Lung (tissue), 12 donors: ENCODE data around the gene NOS1AP. TPM values are rescaled to one million over a fixed set of nuclear protein-coding genes. Genes with fewer than 3 reads are reported as not detected.

ENCODE experiments used
- ATAC-seq: fragments of 200-7000 bp; cut with Tn5 transposase; one replicate; pipeline ENCODE4 v1.9.1; 2020; ENCODE audit warnings: moderate number of reproducible peaks; ENCODE audit not compliant: insufficient read depth, low FRiP score
- DNase-seq, 3 donors: peaks; one replicate each; pipeline ENCODE4 v3.0.0-alpha.2; 2013 to 2017
- H3K27ac ChIP-seq, 2 donors: one replicate each; pipeline ENCODE4 v1.5.1; 2013; ENCODE audit warnings: mild to moderate bottlenecking in 2 of 2, moderate library complexity in 2 of 2, control low read depth in 1 of 2, inconsistent platforms in 1 of 2, low read depth in 1 of 2, low read length in 1 of 2
- H3K27me3 ChIP-seq, 3 donors: one replicate each; pipeline ENCODE4 v1.5.1; 2013; ENCODE audit warnings: low read length in 2 of 3; ENCODE audit not compliant: control insufficient read depth in 3 of 3, insufficient read depth in 3 of 3
- H3K36me3 ChIP-seq, 4 donors: one replicate each; pipeline ENCODE4 v1.5.1; 2013; ENCODE audit warnings: low read length in 4 of 4, mild to moderate bottlenecking in 1 of 4, moderate library complexity in 1 of 4; ENCODE audit not compliant: control insufficient read depth in 4 of 4, insufficient read depth in 4 of 4
- H3K4me1 ChIP-seq, 5 donors: one replicate each; pipeline ENCODE4 v1.5.1; 2013; ENCODE audit warnings: low read length in 5 of 5, mild to moderate bottlenecking in 2 of 5, moderate library complexity in 1 of 5; ENCODE audit not compliant: control insufficient read depth in 5 of 5, insufficient read depth in 5 of 5
- H3K4me3 ChIP-seq: one replicate; pipeline ENCODE4 v1.5.1; 2013; ENCODE audit warnings: mild to moderate bottlenecking, control low read depth, moderate library complexity
- H3K9ac ChIP-seq, 2 donors: one replicate each; pipeline ENCODE4 v1.5.1; 2013; ENCODE audit warnings: low read length in 2 of 2, control low read depth in 1 of 2; ENCODE audit not compliant: insufficient read depth in 1 of 2
- H3K9me3 ChIP-seq, 4 donors: one replicate each; pipeline ENCODE4 v1.5.1; 2013; ENCODE audit warnings: low read length in 3 of 4, mild to moderate bottlenecking in 1 of 4, moderate library complexity in 1 of 4; ENCODE audit not compliant: control insufficient read depth in 4 of 4, insufficient read depth in 3 of 4
- WGBS, 2 donors: extraction: QIAGEN DNeasy Blood & Tissue Kit; methylation state at CpG; one replicate each; pipeline ENCODE4 v1.1.7; 2013; 5-methylcytosine and 5-hydroxymethylcytosine counted together
- polyA plus RNA-seq, 2 donors: library from polyadenylated mRNA; stranded (reverse); fragments of 200-250 nt; gene quantifications; one replicate each; pipeline ENCODE4 v1.2.1, GENCODE V29; 2013
- total RNA-seq, 2 donors: library from RNA; depleted of rRNA in 1 of 2; stranded (reverse); fragments of >200 nt in 1 of 2; gene quantifications; one replicate each; pipeline ENCODE4 v1.2.1, GENCODE V29; 2014 to 2021
- TF ChIP-seq, protein P1 (sequence below): IDR thresholded peaks from 2 replicates; pipeline ENCODE4 v1.5.1; 2012; ENCODE audit warnings: mild to moderate bottlenecking; ENCODE audit errors: control extremely low read depth, extremely low read depth
- donor health status: control.
- donor health status: control.
- donor health status: Bipolar disorder and iron deficiency.
- donor health status: healthy.
- donor health status: DM: yes; HTN: yes; CAD: no.

The NOS1AP gene
- total and polyA plus RNA-seq, 4 donors, result 0.57 to 5.0 (median 1.2) TPM

DNA sequence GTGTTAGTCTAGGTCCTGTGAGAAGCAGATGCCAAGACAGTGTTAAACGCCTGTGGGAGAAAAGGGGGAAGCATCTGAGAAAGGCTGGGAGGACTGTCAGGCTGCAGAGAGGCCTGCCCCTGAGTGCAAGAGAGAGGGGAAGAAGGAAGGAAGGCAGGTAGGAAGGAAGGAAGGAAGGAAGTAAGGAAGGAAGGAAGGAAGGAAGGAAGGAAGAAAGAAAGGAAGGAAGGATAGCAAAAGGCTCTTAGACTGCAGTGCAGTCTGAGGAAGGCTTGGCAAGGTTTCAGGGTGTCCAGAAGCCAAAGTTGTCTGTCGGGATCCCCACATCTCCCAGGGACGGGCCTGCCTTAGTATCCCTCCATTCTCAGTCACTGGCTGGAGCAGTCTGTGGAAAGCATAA, 224.5 kb downstream of the NOS1AP start:
- Histone ChIP-seq H3K4me3 (no peak overlapping the region), H3K9ac (no peak overlapping the region), H3K9me3 (no peaks in the 10 kb centered on the region), H3K4me1 (peaks cover 0 to 7% (median 0%) of the 10 kb centered on the region in 5 donors), H3K36me3 (no peaks in the 10 kb centered on the region), H3K27me3 (no peaks in the 10 kb centered on the region), H3K27ac (no peak overlapping the region)
- 80 to 82% methylated on average over 3 of the region's 3 CpGs for WGBS, 2 donors
- TF ChIP-seq, protein P1, sequence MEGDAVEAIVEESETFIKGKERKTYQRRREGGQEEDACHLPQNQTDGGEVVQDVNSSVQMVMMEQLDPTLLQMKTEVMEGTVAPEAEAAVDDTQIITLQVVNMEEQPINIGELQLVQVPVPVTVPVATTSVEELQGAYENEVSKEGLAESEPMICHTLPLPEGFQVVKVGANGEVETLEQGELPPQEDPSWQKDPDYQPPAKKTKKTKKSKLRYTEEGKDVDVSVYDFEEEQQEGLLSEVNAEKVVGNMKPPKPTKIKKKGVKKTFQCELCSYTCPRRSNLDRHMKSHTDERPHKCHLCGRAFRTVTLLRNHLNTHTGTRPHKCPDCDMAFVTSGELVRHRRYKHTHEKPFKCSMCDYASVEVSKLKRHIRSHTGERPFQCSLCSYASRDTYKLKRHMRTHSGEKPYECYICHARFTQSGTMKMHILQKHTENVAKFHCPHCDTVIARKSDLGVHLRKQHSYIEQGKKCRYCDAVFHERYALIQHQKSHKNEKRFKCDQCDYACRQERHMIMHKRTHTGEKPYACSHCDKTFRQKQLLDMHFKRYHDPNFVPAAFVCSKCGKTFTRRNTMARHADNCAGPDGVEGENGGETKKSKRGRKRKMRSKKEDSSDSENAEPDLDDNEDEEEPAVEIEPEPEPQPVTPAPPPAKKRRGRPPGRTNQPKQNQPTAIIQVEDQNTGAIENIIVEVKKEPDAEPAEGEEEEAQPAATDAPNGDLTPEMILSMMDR, result no peak
- ATAC-seq (no peak), DNase-seq (no peak)

DNA sequence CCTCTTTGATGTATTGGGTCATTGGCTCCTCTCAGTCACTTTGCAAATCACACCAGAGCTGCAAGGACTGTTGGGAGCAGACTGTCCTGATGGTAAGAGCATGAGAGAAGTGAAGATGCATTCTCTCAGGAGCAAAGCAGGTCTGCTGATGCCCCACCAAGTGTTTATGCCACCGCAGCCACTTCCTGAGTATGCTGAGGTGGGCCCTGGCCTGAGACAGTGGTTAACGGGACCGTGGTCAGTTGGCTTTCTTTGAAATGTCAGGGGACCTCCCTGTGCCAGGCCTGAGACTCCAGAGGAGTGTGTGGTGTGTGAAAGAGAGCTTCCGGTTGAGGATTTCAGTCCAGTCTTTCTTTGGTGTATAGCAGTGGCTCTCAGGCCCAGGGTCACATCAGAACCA, 227.7 kb downstream of the NOS1AP start:
- no peaks in the 10 kb centered on the region for H3K9me3 ChIP-seq
- no peak for ATAC-seq
- peaks cover 0 to 4% (median 0%) of the 10 kb centered on the region in 5 donors for H3K4me1 ChIP-seq
- no peak overlapping the region for H3K9ac ChIP-seq
- 77 to 79% methylated on average over 4 of the region's 4 CpGs for WGBS, 2 donors
- TF ChIP-seq, protein P1, result no peak
- H3K27ac ChIP-seq, result no peak overlapping the region
- H3K27me3 ChIP-seq, result no peaks in the 10 kb centered on the region
- no peaks in the 10 kb centered on the region for H3K36me3 ChIP-seq
- no peak overlapping the region for H3K4me3 ChIP-seq
- no peak for DNase-seq

DNA sequence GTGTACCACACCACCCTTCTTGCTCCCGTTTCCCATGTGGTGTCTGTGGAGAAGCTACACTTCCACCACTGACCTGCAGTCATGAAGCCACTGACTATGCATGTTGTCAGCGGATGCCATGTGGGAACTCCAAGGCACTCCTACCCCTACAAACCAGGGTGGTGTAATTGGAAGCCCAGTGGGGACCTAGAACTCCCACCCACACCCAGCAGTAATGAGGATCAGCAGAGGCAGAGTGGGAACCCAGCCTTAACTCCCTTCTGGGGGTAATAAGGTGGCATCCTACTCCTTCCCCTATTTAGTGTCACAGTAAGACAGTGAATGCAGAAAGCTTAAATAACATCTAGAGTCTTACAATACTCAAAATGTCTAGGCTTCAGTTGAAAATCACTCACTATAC, 228.8 kb downstream of the NOS1AP start:
- Histone ChIP-seq H3K36me3 (no peaks in the 10 kb centered on the region), H3K27ac (no peak overlapping the region), H3K9ac (no peak overlapping the region), H3K4me3 (no peak overlapping the region), H3K4me1 (peaks cover 0 to 4% (median 0%) of the 10 kb centered on the region in 5 donors), H3K9me3 (no peaks in the 10 kb centered on the region), H3K27me3 (no peaks in the 10 kb centered on the region)
- ATAC-seq (no peak), DNase-seq (no peak)
- 95 to 97% methylated on average over 2 of the region's 2 CpGs for WGBS, 2 donors
- TF ChIP-seq, protein P1, result no peak

DNA sequence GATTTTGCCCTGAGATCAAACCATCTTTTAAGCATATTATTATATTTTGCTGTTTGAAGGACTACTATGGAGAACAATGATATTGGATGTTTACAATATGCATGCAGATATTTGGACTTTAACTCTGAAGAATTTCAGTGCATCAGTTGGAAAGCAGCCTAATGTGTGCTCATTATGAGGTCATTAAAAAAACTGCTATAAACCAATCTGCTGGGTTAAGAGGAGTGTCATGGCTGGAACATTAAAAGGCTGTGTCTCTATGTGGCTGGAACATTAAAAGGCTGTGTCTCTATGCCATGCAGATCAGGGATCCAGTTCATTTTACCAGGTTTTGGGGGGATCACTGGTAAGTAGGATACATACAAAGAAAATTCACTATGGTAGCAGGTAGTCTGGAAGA, 229.5 kb downstream of the NOS1AP start:
- peak in 2 of 3 donors; percentile 54 to 59 for DNase-seq
- ATAC-seq, result no peak
- Histone ChIP-seq H3K4me1 (no peaks in the 10 kb centered on the region), H3K4me3 (no peak overlapping the region), H3K27me3 (no peaks in the 10 kb centered on the region), H3K9ac (no peak overlapping the region), H3K27ac (no peak overlapping the region), H3K36me3 (no peaks in the 10 kb centered on the region), H3K9me3 (no peaks in the 10 kb centered on the region)
- TF ChIP-seq, protein P1, result no peak
